IMR-90 (cell line): Measurements from ENCODE around the gene UROD. TPM values are rescaled to one million over a fixed set of nuclear protein-coding genes. Genes with fewer than 3 reads are reported as not detected.

Source experiments
- FOS ChIP-seq: fragments of 150-350 bp; IDR thresholded peaks from 2 replicates; pipeline ENCODE4 v1.6.1; 2016; ENCODE audit warnings: low read depth, low read length
- NFE2L2 ChIP-seq: fragments of 150-350 bp; IDR thresholded peaks from 2 replicates; pipeline ENCODE4 v1.6.1; 2016; ENCODE audit warnings: low read depth, mild to moderate bottlenecking, low read length
- RCOR1 ChIP-seq: IDR thresholded peaks from 2 replicates; pipeline ENCODE4 v1.6.1; 2012; ENCODE audit warnings: mild to moderate bottlenecking, low read length, improper control_type of control experiment; ENCODE audit not compliant: insufficient replicate concordance
- polyA plus RNA-seq, 3 experiments: library from polyadenylated mRNA; depleted of rRNA; stranded (reverse); fragments of >200 nt; gene quantifications; 2 replicates each; pipeline ENCODE4 v1.2.3, GENCODE V29; 2012; ENCODE audit warnings: low replicate concordance in 1 of 3
- total RNA-seq: library from RNA; depleted of rRNA; stranded (reverse); fragments of >200 nt; gene quantifications from 2 replicates; pipeline ENCODE4 v1.2.3, GENCODE V29; 2012
- TF ChIP-seq, protein P1 (sequence below): conservative IDR thresholded peaks from 2 replicates; pipeline ENCODE4 v1.5.1; 2012; ENCODE audit warnings: mild to moderate bottlenecking, low read depth, low read length, improper control_type of control experiment

The UROD gene
- total and polyA plus RNA-seq, 2 of the 4 experiments (the other 2 are of a cell fraction) = 220 to 224 TPM

DNA sequence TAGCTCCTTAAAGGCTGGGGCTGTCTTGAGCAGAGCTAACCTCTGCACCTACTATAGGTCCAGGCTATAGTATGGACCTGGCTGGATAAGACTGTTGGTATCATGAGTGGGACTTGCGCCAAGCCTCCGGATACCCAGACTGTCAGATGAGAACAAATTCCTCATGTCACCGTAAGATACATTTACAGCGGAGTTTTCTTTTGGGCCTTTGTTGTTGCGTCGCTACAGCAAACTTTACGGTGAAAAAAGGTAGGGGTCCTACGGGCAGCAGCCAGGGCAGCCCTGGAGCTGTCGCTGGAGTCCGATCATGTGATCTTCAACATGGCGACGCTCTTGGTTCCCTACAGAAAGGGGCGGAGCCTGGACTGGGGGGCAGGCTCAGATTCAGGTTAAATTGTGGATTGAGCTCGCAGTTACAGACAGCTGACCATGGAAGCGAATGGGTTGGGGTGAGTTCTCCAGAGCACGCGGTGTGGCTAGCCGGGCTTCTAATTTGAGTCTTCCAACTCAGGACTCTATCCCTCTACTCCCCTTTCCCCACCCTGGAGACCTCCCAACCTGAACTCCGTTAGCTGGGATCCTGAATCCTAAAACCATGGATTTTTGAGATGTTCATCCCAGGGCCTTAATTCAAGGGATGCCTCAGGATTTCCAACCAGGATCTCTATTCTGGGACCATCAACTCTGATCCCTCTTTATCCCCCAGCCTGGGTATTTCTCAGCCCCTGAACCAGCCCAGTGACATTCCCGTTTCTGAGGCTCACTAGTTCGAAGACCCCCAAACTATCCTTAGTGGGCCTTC lies at the start of gene UROD (continued):
- TF ChIP-seq, protein P1, sequence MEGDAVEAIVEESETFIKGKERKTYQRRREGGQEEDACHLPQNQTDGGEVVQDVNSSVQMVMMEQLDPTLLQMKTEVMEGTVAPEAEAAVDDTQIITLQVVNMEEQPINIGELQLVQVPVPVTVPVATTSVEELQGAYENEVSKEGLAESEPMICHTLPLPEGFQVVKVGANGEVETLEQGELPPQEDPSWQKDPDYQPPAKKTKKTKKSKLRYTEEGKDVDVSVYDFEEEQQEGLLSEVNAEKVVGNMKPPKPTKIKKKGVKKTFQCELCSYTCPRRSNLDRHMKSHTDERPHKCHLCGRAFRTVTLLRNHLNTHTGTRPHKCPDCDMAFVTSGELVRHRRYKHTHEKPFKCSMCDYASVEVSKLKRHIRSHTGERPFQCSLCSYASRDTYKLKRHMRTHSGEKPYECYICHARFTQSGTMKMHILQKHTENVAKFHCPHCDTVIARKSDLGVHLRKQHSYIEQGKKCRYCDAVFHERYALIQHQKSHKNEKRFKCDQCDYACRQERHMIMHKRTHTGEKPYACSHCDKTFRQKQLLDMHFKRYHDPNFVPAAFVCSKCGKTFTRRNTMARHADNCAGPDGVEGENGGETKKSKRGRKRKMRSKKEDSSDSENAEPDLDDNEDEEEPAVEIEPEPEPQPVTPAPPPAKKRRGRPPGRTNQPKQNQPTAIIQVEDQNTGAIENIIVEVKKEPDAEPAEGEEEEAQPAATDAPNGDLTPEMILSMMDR = no peak
- TF ChIP-seq NFE2L2 (no peak), FOS (no peak), RCOR1 (peak; percentile 19)
